Neural cell (in vitro differentiated cells): ENCODE measurements around the gene IL36G. TPM values are rescaled to one million over a fixed set of nuclear protein-coding genes. Genes with fewer than 3 reads are reported as not detected.

Experiments used
- H2AFZ ChIP-seq: fragments of 200-600, 300-800 bp; sonication (generic), shearing (Covaris generic); 2 replicates; pipeline ENCODE4 v1.6.0; 2014; ENCODE audit warnings: low read depth, mild to moderate bottlenecking, antibody characterized with exemption, low read length, moderate library complexity
- H3F3A ChIP-seq: fragments of 200-600 bp; shearing (Covaris generic); 2 replicates; pipeline ENCODE4 v1.6.1; 2016; ENCODE audit warnings: mild to moderate bottlenecking, moderate library complexity, mixed read lengths, antibody characterized with exemption, low read length; ENCODE audit not compliant: insufficient read depth, poor library complexity, severe bottlenecking
- H3K27ac ChIP-seq: fragments of 200-600, 300-800 bp; sonication (generic), shearing (Covaris generic); 2 replicates; pipeline ENCODE4 v1.5.1; 2014; ENCODE audit warnings: mild to moderate bottlenecking, low read length, moderate library complexity
- H3K27me3 ChIP-seq: fragments of 300-800, 200-600 bp; sonication (generic), shearing (Covaris generic); 2 replicates; pipeline ENCODE4 v1.6.0; 2014; ENCODE audit warnings: mild to moderate bottlenecking, low read depth, low read length, moderate library complexity; ENCODE audit not compliant: insufficient read depth
- H3K36me3 ChIP-seq: fragments of 300-800, 200-600 bp; sonication (generic), shearing (Covaris generic); 2 replicates; pipeline ENCODE4 v1.5.1; 2014; ENCODE audit warnings: mild to moderate bottlenecking, antibody characterized with exemption, low read length, moderate library complexity; ENCODE audit not compliant: insufficient read depth
- H3K4me2 ChIP-seq: fragments of 300-800, 200-600 bp; sonication (generic), shearing (Covaris generic); 2 replicates; pipeline ENCODE4 v1.6.0; 2014; ENCODE audit warnings: mild to moderate bottlenecking, low read length
- H3K4me3 ChIP-seq: fragments of 300-800, 200-600 bp; sonication (generic), shearing (Covaris generic); 2 replicates; pipeline ENCODE4 v1.5.1; 2014; ENCODE audit warnings: mild to moderate bottlenecking, low read length, moderate library complexity
- H3K79me2 ChIP-seq: fragments of 200-600 bp; shearing (Covaris generic); replicated peaks from 2 replicates; pipeline ENCODE4 v1.6.0; 2014; ENCODE audit warnings: mild to moderate bottlenecking, low read length, moderate library complexity; ENCODE audit not compliant: insufficient read depth
- H3K9ac ChIP-seq: fragments of 300-800, 200-600 bp; sonication (generic), shearing (Covaris generic); 2 replicates; pipeline ENCODE4 v1.6.1; 2016; ENCODE audit warnings: mild to moderate bottlenecking, low read length, mixed read lengths
- H3K9me2 ChIP-seq: fragments of 200-600 bp; shearing (Covaris generic); 2 replicates; pipeline ENCODE4 v1.6.1; 2016; ENCODE audit warnings: mild to moderate bottlenecking, low read length, mixed read lengths; ENCODE audit not compliant: insufficient read depth
- H3K9me3 ChIP-seq: fragments of 200-600, 300-800 bp; sonication (generic), shearing (Covaris generic); 2 replicates; pipeline ENCODE4 v1.6.1; 2016; ENCODE audit warnings: mild to moderate bottlenecking, mixed run types, low read length, moderate library complexity, mixed read lengths
- H4K20me1 ChIP-seq: fragments of 200-600 bp; shearing (Covaris generic); 2 replicates; pipeline ENCODE4 v1.6.1; 2016; ENCODE audit warnings: mild to moderate bottlenecking, mixed run types; ENCODE audit not compliant: insufficient read depth
- CTCF ChIP-seq: fragments of 450-650 bp; IDR thresholded peaks from 2 replicates; pipeline ENCODE4 v1.5.1; 2014; ENCODE audit warnings: antibody characterized with exemption, mild to moderate bottlenecking, moderate library complexity; ENCODE audit not compliant: poor library complexity, severe bottlenecking
- EP300 ChIP-seq: fragments of 450-650 bp; conservative IDR thresholded peaks from 2 replicates; pipeline ENCODE4 v1.6.1; 2014; ENCODE audit warnings: antibody characterized with exemption, mild to moderate bottlenecking, moderate library complexity; ENCODE audit not compliant: poor library complexity, severe bottlenecking
- EZH2 ChIP-seq: fragments of 200-600, 300-800 bp; shearing (Covaris generic), sonication (generic); IDR thresholded peaks from 2 replicates; pipeline ENCODE4 v1.6.1; 2014; ENCODE audit warnings: antibody characterized with exemption, low read length, borderline replicate concordance, mild to moderate bottlenecking; ENCODE audit not compliant: insufficient read depth, poor library complexity, severe bottlenecking
- MXI1 ChIP-seq: fragments of 450-650 bp; conservative IDR thresholded peaks from 2 replicates; pipeline ENCODE4 v1.6.1; 2014; ENCODE audit warnings: antibody characterized with exemption, mild to moderate bottlenecking; ENCODE audit not compliant: poor library complexity, severe bottlenecking
- POLR2AphosphoS5 ChIP-seq: IDR thresholded peaks from 2 replicates; pipeline ENCODE4 v1.6.1; 2012
- RAD21 ChIP-seq: fragments of 450-650 bp; conservative IDR thresholded peaks from 2 replicates; pipeline ENCODE4 v1.6.1; 2014; ENCODE audit warnings: antibody characterized with exemption, mild to moderate bottlenecking, moderate library complexity
- REST ChIP-seq: IDR thresholded peaks from 2 replicates; pipeline ENCODE4 v1.6.1; 2012; ENCODE audit warnings: borderline replicate concordance
- SMC3 ChIP-seq: fragments of 450-650 bp; conservative IDR thresholded peaks from 2 replicates; pipeline ENCODE4 v1.6.1; 2014; ENCODE audit warnings: antibody characterized with exemption, mild to moderate bottlenecking, moderate library complexity; ENCODE audit not compliant: poor library complexity
- TAF1 ChIP-seq: IDR thresholded peaks from 2 replicates; pipeline ENCODE4 v1.6.1; 2012; ENCODE audit warnings: low read depth
- polyA plus RNA-seq: library from polyadenylated mRNA; depleted of rRNA; stranded (reverse); fragments of >200 nt; gene quantifications from 2 replicates; pipeline ENCODE4 v1.2.3, GENCODE V29; 2014

Gene IL36G
- polyA plus RNA-seq, 1 donor from 2014 or later, result not detected

GRCh38 chr2:113010088-113010487 is 32.3 kb downstream of the IL36G start:
- H3K79me2 ChIP-seq, result no peaks in the 10 kb centered on the region
- no peak overlapping the region for H3K9ac ChIP-seq
- H3K9me2 ChIP-seq, result no peaks in the 10 kb centered on the region
- H3K27ac ChIP-seq, result no peak overlapping the region
- H2AFZ ChIP-seq, result no peak overlapping the region
- no peak overlapping the region for H3K4me3 ChIP-seq
- TF ChIP-seq CTCF, result no peak
- TF ChIP-seq EZH2, result no peak
- no peak for TF ChIP-seq TAF1
- no peak for TF ChIP-seq MXI1
- no peak for TF ChIP-seq POLR2AphosphoS5
- no peak for TF ChIP-seq RAD21
- TF ChIP-seq SMC3, result no peak
- no peak for TF ChIP-seq REST
- no peak for TF ChIP-seq EP300
- H3K36me3 ChIP-seq, result no peaks in the 10 kb centered on the region
- no peaks in the 10 kb centered on the region for H3K27me3 ChIP-seq
- no peaks in the 10 kb centered on the region for H3K9me3 ChIP-seq
- no peaks in the 10 kb centered on the region for H3F3A ChIP-seq
- no peaks in the 10 kb centered on the region for H4K20me1 ChIP-seq
- no peak overlapping the region for H3K4me2 ChIP-seq

GRCh38 chr2:113011108-113011507 is 33.3 kb downstream of the IL36G start:
- no peaks in the 10 kb centered on the region for H3K9me2 ChIP-seq
- no peaks in the 10 kb centered on the region for H3F3A ChIP-seq
- H3K36me3 ChIP-seq, result no peaks in the 10 kb centered on the region
- no peak overlapping the region for H3K4me3 ChIP-seq
- no peaks in the 10 kb centered on the region for H3K79me2 ChIP-seq
- no peak overlapping the region for H3K4me2 ChIP-seq
- no peak overlapping the region for H2AFZ ChIP-seq
- TF ChIP-seq RAD21 (no peak), REST (no peak), EP300 (no peak), CTCF (no peak), MXI1 (no peak), SMC3 (no peak), EZH2 (no peak), TAF1 (no peak)
- H3K9me3 ChIP-seq, result no peaks in the 10 kb centered on the region
- H3K9ac ChIP-seq, result no peak overlapping the region
- H4K20me1 ChIP-seq, result no peaks in the 10 kb centered on the region
- H3K27ac ChIP-seq, result no peak overlapping the region
- no peaks in the 10 kb centered on the region for H3K27me3 ChIP-seq
